SK-N-SH (cell line): ENCODE results near the gene ADCY5. TPM values are rescaled to one million over a fixed set of nuclear protein-coding genes. Genes with fewer than 3 reads are reported as not detected.

Source experiments
- CTCF ChIA-PET: fragments of 300-600, 350-600 bp; formaldehyde crosslinking; extraction: SDS; loops from one replicate; lab custom pipeline; 2021; lab: Yijun Ruan, JAX
- POLR2A ChIA-PET: fragments of 350-600 bp; sonication (Branson Sonifier 250); formaldehyde crosslinking; extraction: SDS; loops from one replicate; lab custom pipeline; 2020; ENCODE audit warnings: antibody characterized with exemption, inconsistent platforms; lab: Yijun Ruan, JAX
- DNase-seq: peaks from one replicate; pipeline ENCODE4 v3.0.0; 2012
- H2AFZ ChIP-seq: fragments of 200-600 bp; sonication (generic); 2 replicates; pipeline ENCODE4 v1.8.1; 2016; ENCODE audit warnings: antibody characterized with exemption, mild to moderate bottlenecking, low read depth
- H3F3A ChIP-seq: fragments of 200-600 bp; sonication (generic); replicated peaks from 2 replicates; pipeline ENCODE3; 2016; ENCODE audit warnings: antibody characterized with exemption, mild to moderate bottlenecking; ENCODE audit not compliant: insufficient read depth
- H3K27ac ChIP-seq, 2 experiments: fragments of 200-500 bp in 1 of 2; fragments of 200-600 bp in 1 of 2; sonication (Bioruptor generic) in 1 of 2; sonication (generic), shearing (Covaris generic) in 1 of 2; 2 replicates each; pipeline versions ENCODE4 v1.5.1 to v1.6.1; 2014 to 2016; ENCODE audit warnings: low read depth in 2 of 2, inconsistent platforms in 1 of 2, low read length in 1 of 2, mild to moderate bottlenecking in 1 of 2, mixed read lengths in 1 of 2
- H3K27me3 ChIP-seq: fragments of 200-600 bp; sonication (generic), shearing (Covaris generic); 2 replicates; pipeline ENCODE4 v1.6.1; 2016; ENCODE audit warnings: mixed run types; ENCODE audit not compliant: insufficient read depth
- H3K36me3 ChIP-seq, 2 experiments: fragments of 200-500 bp in 1 of 2; fragments of 200-600 bp in 1 of 2; sonication (Bioruptor generic) in 1 of 2; sonication (generic) in 1 of 2; replicated peaks in 1 of 2; 2 replicates each; pipeline versions ENCODE3 to v1.5.1; 2014 to 2016; ENCODE audit warnings: low read length in 1 of 2, mild to moderate bottlenecking in 1 of 2; ENCODE audit not compliant: insufficient read depth in 2 of 2, control insufficient read depth in 1 of 2
- H3K4me1 ChIP-seq, 2 experiments: fragments of 200-500 bp in 1 of 2; fragments of 200-600 bp in 1 of 2; sonication (Bioruptor generic) in 1 of 2; sonication (generic), shearing (Covaris generic) in 1 of 2; 2 replicates each; pipeline versions ENCODE4 v1.5.1 to v1.6.1; 2014 to 2016; ENCODE audit warnings: low read depth in 1 of 2, low read length in 1 of 2, mixed run types in 1 of 2; ENCODE audit not compliant: insufficient read depth in 2 of 2, control insufficient read depth in 1 of 2
- H3K4me2 ChIP-seq: fragments of 200-600 bp; sonication (generic), shearing (Covaris generic); 2 replicates; pipeline ENCODE4 v1.6.1; 2017; ENCODE audit warnings: mixed run types
- H3K4me3 ChIP-seq, 2 experiments: fragments of 200-500 bp in 1 of 2; fragments of 200-600 bp in 1 of 2; sonication (Bioruptor generic) in 1 of 2; sonication (generic), shearing (Covaris generic) in 1 of 2; 2 replicates each; pipeline versions ENCODE4 v1.5.1 to v1.8.1; 2014 to 2016; ENCODE audit warnings: low read depth in 2 of 2, inconsistent platforms in 1 of 2, low read length in 1 of 2, mild to moderate bottlenecking in 1 of 2, mixed read lengths in 1 of 2, moderate library complexity in 1 of 2
- H3K79me2 ChIP-seq: fragments of 200-600 bp; sonication (generic); 2 replicates; pipeline ENCODE4 v1.8.1; 2017; ENCODE audit warnings: mild to moderate bottlenecking; ENCODE audit not compliant: insufficient read depth
- H3K9ac ChIP-seq: fragments of 200-600 bp; sonication (generic); 2 replicates; pipeline ENCODE4 v1.6.1; 2017; ENCODE audit warnings: mixed run types
- H3K9me2 ChIP-seq: fragments of 200-600 bp; sonication (generic); 2 replicates; pipeline ENCODE4 v1.6.1; 2017; ENCODE audit warnings: mixed run types
- H3K9me3 ChIP-seq: fragments of 200-600 bp; sonication (generic); 2 replicates; pipeline ENCODE4 v1.6.1; 2017; ENCODE audit warnings: mixed run types, mild to moderate bottlenecking, moderate library complexity
- H4K20me1 ChIP-seq: fragments of 200-600 bp; sonication (generic); 2 replicates; pipeline ENCODE4 v1.6.1; 2017; ENCODE audit warnings: mild to moderate bottlenecking, mixed run types; ENCODE audit not compliant: insufficient read depth
- FOXJ3 ChIP-seq: sonication (generic); formaldehyde crosslinking; IDR thresholded peaks from 2 replicates; pipeline ENCODE4 v1.5.1; 2020; ENCODE audit warnings: mild to moderate bottlenecking, missing genetic modification reagents
- GATA2 ChIP-seq: sonication (generic); formaldehyde crosslinking; IDR thresholded peaks from 2 replicates; pipeline ENCODE4 v1.5.0; 2020; ENCODE audit warnings: mild to moderate bottlenecking, missing genetic modification reagents
- MXI1 ChIP-seq: IDR thresholded peaks from 2 replicates; pipeline ENCODE4 v1.6.1; 2012; ENCODE audit warnings: mild to moderate bottlenecking, low read depth, low read length, improper control_type of control experiment
- NFIC ChIP-seq: IDR thresholded peaks from 2 replicates; pipeline ENCODE4 v1.4.0; 2012; ENCODE audit warnings: borderline replicate concordance
- NRF1 ChIP-seq: IDR thresholded peaks from 2 replicates; pipeline ENCODE4 v1.6.1; 2012; ENCODE audit warnings: low read depth, mild to moderate bottlenecking, low read length
- POLR2AphosphoS5 ChIP-seq: IDR thresholded peaks from 2 replicates; pipeline ENCODE4 v1.6.1; 2012; ENCODE audit warnings: low read depth, low read length
- RCOR1 ChIP-seq: fragments of 150-350 bp; IDR thresholded peaks from 2 replicates; pipeline ENCODE4 v1.6.1; 2017; ENCODE audit warnings: antibody characterized with exemption, low read length
- RXRA ChIP-seq: IDR thresholded peaks from 2 replicates; pipeline ENCODE4 v1.4.0; 2012; ENCODE audit warnings: low read depth, mild to moderate bottlenecking, borderline replicate concordance
- TAF1 ChIP-seq: IDR thresholded peaks from 2 replicates; pipeline ENCODE4 v1.6.1; 2012; ENCODE audit warnings: low read depth, mild to moderate bottlenecking, low read length, moderate library complexity, borderline replicate concordance
- TCF12 ChIP-seq: IDR thresholded peaks from 2 replicates; pipeline ENCODE4 v1.4.0; 2012
- YY1 ChIP-seq: IDR thresholded peaks from 2 replicates; pipeline ENCODE4 v1.4.0; 2012; ENCODE audit warnings: low read depth, mild to moderate bottlenecking
- WGBS: methylation state at CpG from one replicate; pipeline ENCODE4 v1.1.6; 2017; ENCODE audit warnings: low lambda C conversion rate; 5-methylcytosine and 5-hydroxymethylcytosine counted together
- polyA plus RNA-seq, 3 experiments: library from polyadenylated mRNA; depleted of rRNA; stranded (reverse); fragments of >200 nt; gene quantifications; 2 replicates each; pipeline ENCODE4 v1.2.3, GENCODE V29; 2012
- TF ChIP-seq, protein P1 (sequence below): fragments of 150-350 bp; IDR thresholded peaks from 2 replicates; pipeline ENCODE4 v1.6.1; 2016; ENCODE audit warnings: mild to moderate bottlenecking, low read depth, low read length
- TF ChIP-seq, protein P2 (sequence below): IDR thresholded peaks from 2 replicates; pipeline ENCODE4; 2012
- TF ChIP-seq, protein P3 (sequence below): IDR thresholded peaks from 2 replicates; pipeline ENCODE4 v1.4.0; 2012; ENCODE audit warnings: low read depth, borderline replicate concordance
- TF ChIP-seq, protein P4 (sequence below): IDR thresholded peaks from 2 replicates; pipeline ENCODE4 v1.4.0; 2012; ENCODE audit warnings: low read depth, borderline replicate concordance
- TF ChIP-seq, protein P5 (sequence below): fragments of 200-600 bp; sonication (generic); IDR thresholded peaks from 2 replicates; pipeline ENCODE4 v1.6.1; 2017; ENCODE audit warnings: antibody characterized with exemption, mild to moderate bottlenecking, moderate library complexity
- TF ChIP-seq, protein P6 (sequence below): fragments of 150-350 bp; IDR thresholded peaks from 2 replicates; pipeline ENCODE4 v1.6.1; 2017; ENCODE audit warnings: antibody characterized with exemption, low read length, low read depth, borderline replicate concordance

ADCY5 gene
- polyA plus RNA-seq, 1 of the 3 experiments (the other 2 are of a cell fraction), result 0.21 TPM

DNA sequence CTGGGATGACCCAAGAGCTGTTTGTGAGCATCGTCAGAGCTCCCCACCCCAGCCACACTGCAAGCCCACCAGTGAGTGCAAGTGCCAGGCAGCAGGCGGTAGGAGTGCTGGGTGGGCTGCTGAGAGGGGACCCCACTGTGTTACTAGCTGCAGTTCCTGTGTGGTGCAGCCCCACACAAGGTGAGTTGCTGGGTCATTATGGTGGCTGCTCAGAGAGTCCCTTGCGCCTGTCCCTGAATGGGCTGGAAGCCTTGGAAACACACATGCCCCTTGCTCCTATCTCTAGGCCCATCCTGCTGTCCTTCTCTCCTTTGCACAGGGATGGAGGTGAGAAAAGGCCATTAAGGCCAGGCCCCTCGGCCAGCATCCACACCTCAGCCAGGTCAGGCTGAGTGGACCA lies 163.4 kb downstream of the ADCY5 start:
- Histone ChIP-seq H3K9ac (no peak overlapping the region), H3K4me3 (no peak overlapping the region), H3K9me2 (no peaks in the 10 kb centered on the region), H3K4me1 (no peaks in the 10 kb centered on the region; a peak in 1 of 4 replicates), H3K79me2 (no peaks in the 10 kb centered on the region), H3K4me2 (no peak overlapping the region), H3K36me3 (no peaks in the 10 kb centered on the region), H3K9me3 (no peaks in the 10 kb centered on the region), H4K20me1 (peaks cover 7% of the 10 kb centered on the region; the same call in 1 of the 2 replicates), H3K27me3 (no peaks in the 10 kb centered on the region), H2AFZ (no peak overlapping the region), H3F3A (no peaks in the 10 kb centered on the region), H3K27ac (no peak overlapping the region)
- 50% methylated on average over 2 of the region's 4 CpGs for WGBS
- ChIA-PET CTCF (interaction anchor here (0.8 to 1.7 kb wide), 5 partner anchors 8 to 283 kb away, joined by 3 to 4 read pairs (median 3); no protein-coding TSS in a partner anchor), POLR2A (no interaction called here)
- DNase-seq, result no peak
- TF ChIP-seq, protein P1, sequence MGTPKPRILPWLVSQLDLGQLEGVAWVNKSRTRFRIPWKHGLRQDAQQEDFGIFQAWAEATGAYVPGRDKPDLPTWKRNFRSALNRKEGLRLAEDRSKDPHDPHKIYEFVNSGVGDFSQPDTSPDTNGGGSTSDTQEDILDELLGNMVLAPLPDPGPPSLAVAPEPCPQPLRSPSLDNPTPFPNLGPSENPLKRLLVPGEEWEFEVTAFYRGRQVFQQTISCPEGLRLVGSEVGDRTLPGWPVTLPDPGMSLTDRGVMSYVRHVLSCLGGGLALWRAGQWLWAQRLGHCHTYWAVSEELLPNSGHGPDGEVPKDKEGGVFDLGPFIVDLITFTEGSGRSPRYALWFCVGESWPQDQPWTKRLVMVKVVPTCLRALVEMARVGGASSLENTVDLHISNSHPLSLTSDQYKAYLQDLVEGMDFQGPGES, result no peak
- no peak for TF ChIP-seq TAF1
- TF ChIP-seq, protein P2, sequence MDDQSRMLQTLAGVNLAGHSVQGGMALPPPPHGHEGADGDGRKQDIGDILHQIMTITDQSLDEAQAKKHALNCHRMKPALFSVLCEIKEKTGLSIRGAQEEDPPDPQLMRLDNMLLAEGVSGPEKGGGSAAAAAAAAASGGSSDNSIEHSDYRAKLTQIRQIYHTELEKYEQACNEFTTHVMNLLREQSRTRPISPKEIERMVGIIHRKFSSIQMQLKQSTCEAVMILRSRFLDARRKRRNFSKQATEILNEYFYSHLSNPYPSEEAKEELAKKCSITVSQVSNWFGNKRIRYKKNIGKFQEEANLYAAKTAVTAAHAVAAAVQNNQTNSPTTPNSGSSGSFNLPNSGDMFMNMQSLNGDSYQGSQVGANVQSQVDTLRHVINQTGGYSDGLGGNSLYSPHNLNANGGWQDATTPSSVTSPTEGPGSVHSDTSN, result no peak
- no peak for TF ChIP-seq FOXJ3 (CRISPR knock-in tag)
- TF ChIP-seq GATA2 (CRISPR knock-in tag), result no peak
- TF ChIP-seq, protein P3, sequence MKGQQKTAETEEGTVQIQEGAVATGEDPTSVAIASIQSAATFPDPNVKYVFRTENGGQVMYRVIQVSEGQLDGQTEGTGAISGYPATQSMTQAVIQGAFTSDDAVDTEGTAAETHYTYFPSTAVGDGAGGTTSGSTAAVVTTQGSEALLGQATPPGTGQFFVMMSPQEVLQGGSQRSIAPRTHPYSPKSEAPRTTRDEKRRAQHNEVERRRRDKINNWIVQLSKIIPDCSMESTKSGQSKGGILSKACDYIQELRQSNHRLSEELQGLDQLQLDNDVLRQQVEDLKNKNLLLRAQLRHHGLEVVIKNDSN, result no peak
- no peak for TF ChIP-seq YY1
- TF ChIP-seq RCOR1, result no peak
- TF ChIP-seq MXI1, result no peak
- TF ChIP-seq RXRA, result no peak
- TF ChIP-seq POLR2AphosphoS5, result no peak
- no peak for TF ChIP-seq NRF1
- TF ChIP-seq TCF12, result no peak
- TF ChIP-seq, protein P4, sequence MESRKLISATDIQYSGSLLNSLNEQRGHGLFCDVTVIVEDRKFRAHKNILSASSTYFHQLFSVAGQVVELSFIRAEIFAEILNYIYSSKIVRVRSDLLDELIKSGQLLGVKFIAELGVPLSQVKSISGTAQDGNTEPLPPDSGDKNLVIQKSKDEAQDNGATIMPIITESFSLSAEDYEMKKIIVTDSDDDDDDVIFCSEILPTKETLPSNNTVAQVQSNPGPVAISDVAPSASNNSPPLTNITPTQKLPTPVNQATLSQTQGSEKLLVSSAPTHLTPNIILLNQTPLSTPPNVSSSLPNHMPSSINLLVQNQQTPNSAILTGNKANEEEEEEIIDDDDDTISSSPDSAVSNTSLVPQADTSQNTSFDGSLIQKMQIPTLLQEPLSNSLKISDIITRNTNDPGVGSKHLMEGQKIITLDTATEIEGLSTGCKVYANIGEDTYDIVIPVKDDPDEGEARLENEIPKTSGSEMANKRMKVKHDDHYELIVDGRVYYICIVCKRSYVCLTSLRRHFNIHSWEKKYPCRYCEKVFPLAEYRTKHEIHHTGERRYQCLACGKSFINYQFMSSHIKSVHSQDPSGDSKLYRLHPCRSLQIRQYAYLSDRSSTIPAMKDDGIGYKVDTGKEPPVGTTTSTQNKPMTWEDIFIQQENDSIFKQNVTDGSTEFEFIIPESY, result no peak
- no peak for TF ChIP-seq NFIC
- TF ChIP-seq, protein P5, sequence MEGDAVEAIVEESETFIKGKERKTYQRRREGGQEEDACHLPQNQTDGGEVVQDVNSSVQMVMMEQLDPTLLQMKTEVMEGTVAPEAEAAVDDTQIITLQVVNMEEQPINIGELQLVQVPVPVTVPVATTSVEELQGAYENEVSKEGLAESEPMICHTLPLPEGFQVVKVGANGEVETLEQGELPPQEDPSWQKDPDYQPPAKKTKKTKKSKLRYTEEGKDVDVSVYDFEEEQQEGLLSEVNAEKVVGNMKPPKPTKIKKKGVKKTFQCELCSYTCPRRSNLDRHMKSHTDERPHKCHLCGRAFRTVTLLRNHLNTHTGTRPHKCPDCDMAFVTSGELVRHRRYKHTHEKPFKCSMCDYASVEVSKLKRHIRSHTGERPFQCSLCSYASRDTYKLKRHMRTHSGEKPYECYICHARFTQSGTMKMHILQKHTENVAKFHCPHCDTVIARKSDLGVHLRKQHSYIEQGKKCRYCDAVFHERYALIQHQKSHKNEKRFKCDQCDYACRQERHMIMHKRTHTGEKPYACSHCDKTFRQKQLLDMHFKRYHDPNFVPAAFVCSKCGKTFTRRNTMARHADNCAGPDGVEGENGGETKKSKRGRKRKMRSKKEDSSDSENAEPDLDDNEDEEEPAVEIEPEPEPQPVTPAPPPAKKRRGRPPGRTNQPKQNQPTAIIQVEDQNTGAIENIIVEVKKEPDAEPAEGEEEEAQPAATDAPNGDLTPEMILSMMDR, result no peak
- TF ChIP-seq, protein P6, sequence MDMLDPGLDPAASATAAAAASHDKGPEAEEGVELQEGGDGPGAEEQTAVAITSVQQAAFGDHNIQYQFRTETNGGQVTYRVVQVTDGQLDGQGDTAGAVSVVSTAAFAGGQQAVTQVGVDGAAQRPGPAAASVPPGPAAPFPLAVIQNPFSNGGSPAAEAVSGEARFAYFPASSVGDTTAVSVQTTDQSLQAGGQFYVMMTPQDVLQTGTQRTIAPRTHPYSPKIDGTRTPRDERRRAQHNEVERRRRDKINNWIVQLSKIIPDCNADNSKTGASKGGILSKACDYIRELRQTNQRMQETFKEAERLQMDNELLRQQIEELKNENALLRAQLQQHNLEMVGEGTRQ, result no peak
